HG03103 (cell line): Measurements from ENCODE around the gene PSAP.

ENCODE experiments used
- ATAC-seq: cut with Tn5 transposase; IDR thresholded peaks from one replicate; pipeline ENCODE4 v1.9.1; 2021; ENCODE audit warnings: low read depth; ENCODE audit not compliant: unreplicated experiment

PSAP gene

GRCh38 chr10:71795248-71795647 is 55.8 kb downstream of the PSAP start:
- ATAC-seq, result no peak

DNA sequence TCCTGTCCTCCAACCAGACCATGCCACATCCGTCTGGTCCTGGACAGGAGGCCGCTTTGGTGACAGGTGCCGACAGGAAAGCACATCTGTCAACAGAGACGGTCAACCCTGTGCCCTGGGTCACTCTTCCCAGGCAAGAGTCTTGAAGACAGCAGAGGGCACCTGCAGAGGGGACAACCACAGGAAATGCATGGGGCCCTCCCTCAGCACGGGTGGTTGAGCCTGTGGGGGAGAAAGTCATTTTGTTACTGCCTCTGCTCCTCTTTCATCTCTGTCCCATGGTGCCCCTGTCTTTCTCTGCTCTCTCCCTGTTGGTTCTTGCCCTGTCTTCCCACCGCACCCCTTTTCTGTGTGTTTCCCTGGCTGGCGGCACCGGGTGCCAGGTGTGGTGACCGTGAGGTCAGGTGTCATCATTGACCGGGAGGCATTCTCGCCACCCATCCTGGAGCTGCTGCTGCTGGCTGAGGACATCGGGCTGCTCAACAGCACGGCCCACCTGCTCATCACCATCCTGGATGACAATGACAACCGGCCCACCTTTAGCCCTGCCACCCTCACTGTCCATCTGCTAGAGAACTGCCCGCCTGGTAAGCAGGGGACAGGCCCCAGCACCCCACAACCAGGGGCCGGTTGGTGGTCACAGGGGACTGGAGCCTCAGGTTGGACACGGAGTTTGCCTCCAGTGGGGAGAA is 60.2 kb downstream of the PSAP start:
- no peak for ATAC-seq

GRCh38 chr10:71789871-71790270 is 61.2 kb downstream of the PSAP start:
- ATAC-seq, result no peak

- ATAC-seq, result no peak
These were observed 62.1 kb downstream of the PSAP start for GRCh38 chr10:71788954-71789353.

GRCh38 chr10:71784679-71785272 is 66.3 kb downstream of the PSAP start:
- no peak for ATAC-seq

DNA sequence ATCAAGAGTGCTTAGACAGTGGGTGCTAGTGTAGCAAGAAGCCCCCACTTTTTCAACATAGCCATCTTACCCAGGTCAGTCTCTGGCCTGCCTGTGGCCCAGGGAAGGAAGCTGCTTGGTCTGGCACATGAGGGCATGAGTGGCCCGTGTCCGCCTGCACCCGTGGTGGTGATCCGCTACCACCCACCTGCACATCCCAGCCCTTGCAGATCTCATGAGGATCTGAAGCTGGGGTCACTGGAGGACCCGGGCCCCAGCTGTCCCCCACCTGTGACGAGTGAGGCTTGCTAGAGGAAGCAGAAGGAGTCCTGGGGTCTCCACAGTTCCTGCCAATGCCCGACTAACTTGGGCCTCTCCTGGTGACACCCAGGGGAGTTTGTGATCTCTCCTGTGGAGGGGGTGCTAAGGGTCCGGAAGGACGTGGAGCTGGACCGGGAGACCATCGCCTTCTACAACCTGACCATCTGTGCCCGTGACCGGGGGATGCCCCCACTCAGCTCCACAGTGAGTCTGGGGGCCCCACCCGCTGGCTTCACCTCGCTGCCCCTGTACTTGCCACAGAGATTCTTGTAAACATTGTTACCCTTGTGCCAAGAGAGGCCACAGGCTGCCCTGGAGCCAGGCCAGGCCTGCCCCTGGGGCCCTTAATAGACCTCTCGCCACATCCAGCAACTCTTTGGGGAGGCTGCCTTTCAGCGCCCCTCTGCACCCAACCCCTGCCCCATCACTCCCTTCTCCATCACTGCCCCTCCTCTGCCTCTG is 67.0 kb downstream of the PSAP start:
- no peak for ATAC-seq

DNA sequence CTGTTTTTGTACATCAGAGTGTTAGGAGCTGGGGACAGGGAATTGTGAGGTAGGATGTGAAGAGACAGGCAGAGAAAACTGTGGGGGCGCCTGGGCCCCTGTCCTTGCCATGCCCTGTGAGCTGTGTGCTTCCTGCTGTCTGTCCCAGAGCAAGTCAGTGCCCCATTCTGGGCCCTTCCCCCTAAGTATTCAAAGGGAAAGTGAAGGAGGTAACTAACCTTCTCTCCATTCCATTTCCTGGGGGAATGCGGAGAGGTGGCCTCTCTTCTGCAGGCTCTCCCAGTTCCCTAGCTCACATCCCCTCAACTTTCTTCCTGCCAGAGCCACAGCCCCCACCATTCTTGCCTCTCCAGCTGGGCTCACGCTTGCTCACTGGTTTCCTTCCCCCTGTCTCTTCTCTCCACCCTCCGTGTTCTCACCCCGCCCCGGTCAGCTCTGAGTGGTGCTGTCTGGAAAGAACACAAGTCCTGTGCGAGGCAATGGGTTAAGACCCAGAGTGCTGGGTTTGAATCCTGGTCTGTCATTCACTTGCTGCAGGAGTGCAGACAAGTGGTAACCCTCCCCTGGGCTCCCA is 68.0 kb downstream of the PSAP start:
- ATAC-seq, result no peak

- ATAC-seq, result no peak
These were observed 68.7 kb downstream of the PSAP start for GRCh38 chr10:71782221-71782916.

DNA sequence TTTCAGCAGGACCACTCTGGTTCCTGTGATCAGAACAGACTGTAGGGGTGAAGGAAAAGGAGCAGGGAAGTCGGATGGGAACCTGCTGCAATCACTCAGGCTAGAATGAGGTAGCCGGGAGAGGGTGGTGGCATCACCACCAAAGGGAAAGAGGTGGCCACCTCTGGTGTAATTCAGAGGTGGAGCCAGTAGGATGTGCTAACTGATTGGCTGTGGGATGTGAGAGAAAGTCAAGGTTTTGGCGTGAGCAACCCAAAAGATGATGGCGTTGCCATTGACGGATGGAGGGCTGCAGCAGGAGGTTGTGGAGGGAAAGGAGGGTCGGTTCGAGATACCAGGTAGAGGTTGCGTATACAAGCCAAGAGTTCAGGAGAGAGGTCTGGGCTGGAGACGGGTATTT is 70.3 kb downstream of the PSAP start:
- ATAC-seq, result no peak

GRCh38 chr10:71780156-71780555 is 70.9 kb downstream of the PSAP start:
- no peak for ATAC-seq

GRCh38 chr10:71779641-71780040 is 71.4 kb downstream of the PSAP start:
- no peak for ATAC-seq

DNA sequence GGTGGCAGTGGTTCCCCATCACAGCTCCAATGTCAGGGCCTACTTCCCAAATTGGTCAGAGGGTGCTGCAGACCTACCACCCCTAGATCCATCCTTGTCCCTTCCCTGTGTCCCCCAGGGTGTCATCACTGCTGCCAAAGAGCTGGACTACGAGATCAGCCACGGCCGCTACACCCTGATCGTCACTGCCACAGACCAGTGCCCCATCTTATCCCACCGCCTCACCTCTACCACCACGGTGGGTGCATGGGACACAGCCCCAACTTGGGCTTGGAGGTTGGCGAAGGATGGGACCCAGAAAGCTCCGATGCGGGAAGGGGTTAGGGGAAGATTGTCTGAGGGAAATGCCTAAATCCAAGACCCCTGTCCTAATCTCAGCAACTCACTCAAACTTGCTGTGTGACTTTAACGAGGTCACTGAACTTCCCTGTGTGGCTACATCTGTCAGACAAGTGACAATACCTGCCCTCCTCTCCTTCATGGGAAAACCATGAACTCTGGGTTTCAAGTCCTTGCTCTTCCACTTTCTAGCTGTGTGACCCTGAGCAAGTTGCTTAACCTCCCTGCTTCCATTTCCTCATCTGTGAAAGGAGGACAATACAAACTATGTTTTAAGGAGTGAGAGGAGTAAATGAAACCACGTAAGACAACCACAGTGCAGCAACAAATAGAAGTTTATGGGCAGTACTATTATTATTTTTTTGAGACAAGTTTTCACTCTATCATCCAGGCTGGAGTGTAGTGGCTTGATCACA is 72.8 kb downstream of the PSAP start:
- no peak for ATAC-seq

DNA sequence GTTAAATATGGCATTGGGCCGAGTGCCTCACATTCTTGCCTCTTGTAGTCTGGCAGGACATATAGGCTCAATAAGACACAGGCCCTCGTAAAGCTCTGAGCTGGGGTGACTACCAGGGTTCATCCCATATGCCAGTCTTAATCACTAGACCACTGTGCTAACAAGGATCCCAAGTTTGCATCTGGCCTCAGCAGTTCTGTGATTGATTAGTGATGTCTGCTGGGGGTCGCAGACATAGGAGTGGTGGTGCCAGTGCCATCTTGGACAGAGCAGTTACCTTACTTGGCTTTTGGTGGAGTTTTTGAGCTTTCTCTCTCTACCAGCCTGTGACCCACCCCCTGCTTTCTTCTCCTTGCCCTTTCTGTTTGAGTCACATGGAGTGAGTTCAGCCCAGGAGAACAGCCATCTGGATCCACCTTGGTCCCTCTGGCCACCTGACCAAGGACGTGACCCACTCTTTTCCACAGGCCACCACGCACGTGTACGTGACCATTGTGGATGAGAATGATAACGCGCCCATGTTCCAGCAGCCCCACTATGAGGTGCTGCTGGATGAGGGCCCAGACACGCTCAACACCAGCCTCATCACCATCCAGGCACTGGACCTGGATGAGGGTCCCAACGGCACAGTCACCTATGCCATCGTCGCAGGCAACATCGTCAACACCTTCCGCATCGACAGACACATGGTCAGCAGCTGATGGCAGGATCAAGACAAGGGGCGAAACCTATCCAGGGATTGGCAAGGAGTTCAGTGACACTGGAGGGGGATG is 73.7 kb downstream of the PSAP start:
- no peak for ATAC-seq

DNA sequence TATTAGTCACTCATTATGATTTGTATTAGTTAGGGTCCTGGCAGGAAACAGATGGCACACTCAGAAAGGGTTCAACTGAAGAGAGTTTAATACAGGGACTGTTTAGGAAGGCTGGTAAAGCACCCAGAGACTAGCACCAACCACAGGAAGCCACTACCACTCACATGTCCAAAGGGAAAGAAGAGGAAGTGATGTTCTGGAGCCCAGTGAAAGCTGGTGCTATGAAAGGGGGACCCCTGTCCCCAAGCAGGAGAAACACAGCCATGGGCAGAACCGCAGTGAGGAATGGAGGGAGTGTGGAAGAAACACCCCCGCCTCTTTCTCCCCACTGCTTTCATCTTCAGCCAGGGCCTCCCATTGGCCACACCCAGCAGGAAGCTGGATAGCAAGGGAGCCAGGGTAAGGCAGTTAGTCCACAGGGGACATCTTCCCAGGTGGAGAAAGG is 74.5 kb downstream of the PSAP start:
- no peak for ATAC-seq

DNA sequence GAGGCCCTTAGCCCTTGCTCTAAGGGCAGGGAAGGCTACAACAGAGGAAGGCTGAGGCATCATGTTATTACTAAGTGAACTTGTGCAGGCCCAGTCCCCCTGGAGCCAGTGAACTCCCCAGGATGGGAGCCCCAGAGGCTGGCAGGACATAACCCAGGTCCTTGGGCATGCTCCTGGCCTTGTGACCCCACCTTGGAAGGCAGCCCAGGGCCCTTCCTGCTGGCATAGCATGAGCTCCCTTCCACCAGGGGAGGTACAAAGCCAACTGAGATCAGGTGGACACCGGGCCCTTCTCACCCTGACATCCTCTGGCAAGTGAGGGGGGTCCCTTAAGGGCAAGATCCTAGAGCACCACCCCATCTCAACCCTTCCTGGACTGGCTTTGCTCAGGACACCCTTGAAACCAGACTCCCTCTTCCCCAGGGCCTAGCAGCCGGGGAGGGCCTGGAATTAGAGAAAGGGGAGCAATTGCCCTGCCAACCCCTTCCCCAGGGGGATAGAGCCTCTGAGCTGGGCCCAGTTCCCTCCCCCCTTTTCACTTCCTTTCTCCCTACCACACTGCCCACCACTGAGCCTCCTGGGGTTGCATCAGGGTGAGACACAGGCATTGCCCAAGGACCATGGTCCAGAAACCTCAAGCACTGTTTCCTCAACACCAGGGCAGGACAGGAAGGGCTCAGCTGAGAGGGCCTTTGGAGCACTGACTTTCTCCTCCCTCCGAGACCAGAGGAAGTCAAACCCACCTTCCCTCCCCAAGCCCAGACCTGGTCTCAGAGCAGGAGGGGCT is 75.9 kb downstream of the PSAP start:
- no peak for ATAC-seq

GRCh38 chr10:71773221-71773971 is 77.7 kb downstream of the PSAP start, which contains the start of gene VSIR:
Gene VSIR (minus strand): TSS chr10:71773520. CDS start chr10:71773439, 81 bp downstream.
- peak; percentile 54 for ATAC-seq

- ATAC-seq, result no peak
These were observed 78.2 kb downstream of the PSAP start for GRCh38 chr10:71772832-71773220.
